ENCODE results near the gene NF1. TPM values are rescaled to one million over a fixed set of nuclear protein-coding genes. Genes with fewer than 3 reads are reported as not detected.

NF1 gene
- total RNA-seq, 1 experiment from 2014 or later: 16.4 TPM

DNA sequence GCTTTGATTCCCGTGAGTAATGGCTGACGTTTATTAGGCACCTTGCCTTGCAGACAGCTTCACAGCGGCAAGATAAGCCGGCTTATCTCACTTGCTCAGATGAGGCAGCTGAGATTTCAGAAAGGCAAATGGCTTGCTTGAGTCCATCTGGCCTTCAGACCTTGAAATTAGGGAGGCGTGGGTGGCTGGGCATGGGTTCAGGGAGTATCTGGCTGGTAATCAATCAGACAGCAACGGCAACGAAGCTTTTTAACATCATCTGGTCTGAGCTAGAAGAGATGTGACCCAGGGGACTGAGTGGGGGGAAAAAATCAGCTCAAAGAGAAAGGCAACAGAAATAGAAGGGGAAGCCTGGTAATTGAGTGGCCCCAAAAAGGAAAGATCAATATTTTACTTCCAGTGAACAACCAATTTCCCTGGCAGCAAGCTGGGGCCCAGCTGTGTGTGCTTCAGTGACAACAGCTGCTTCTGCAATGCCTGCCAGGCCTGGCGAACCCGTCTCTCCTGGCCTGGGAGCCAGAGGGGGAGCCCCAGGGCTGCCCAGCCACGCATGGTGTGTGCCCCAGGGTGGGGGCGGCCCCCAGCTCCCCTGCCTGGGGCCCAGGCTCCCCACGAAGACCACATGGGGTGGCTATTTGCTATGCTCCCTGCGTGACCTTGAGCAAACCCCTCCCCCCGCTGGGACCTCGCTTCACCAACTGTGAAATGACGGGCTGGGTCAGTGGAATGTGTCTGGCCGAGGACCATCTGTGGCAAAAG lies 330.7 kb downstream of the NF1 start:
- Histone ChIP-seq H3K4me2 (ENCODE audit: low read length) (no peak overlapping the region), H3K9ac (ENCODE audit: low read length) (no peak overlapping the region), H3K79me2 (ENCODE audit: low read length) (no peaks in the 10 kb centered on the region), H3K36me3 (ENCODE audit: low read depth, low read length) (no peaks in the 10 kb centered on the region), H3K4me1 (ENCODE audit: insufficient read depth, low read length) (no peaks in the 10 kb centered on the region), H4K20me1 (ENCODE audit: low read length) (no peaks in the 10 kb centered on the region), H3K27me3 (ENCODE audit: low read length) (no peaks in the 10 kb centered on the region), H3K9me3 (ENCODE audit: low read length) (no peaks in the 10 kb centered on the region), H3F3A (ENCODE audit: low read length, unreplicated experiment) (no peaks in the 10 kb centered on the region), H3K9me2 (replicated peaks; ENCODE audit: low read length) (no peaks in the 10 kb centered on the region), H3K27ac (ENCODE audit: low read length) (no peak overlapping the region), H2AFZ (ENCODE audit: low read length) (no peak overlapping the region), H3K4me3 (ENCODE audit: low read length) (no peak overlapping the region)
- intact Hi-C loops (cut with micrococcal nuclease): no loop called here
- no peak for ATAC-seq
- ChIA-PET POLR2A (ENCODE audit: unreplicated experiment) (no interaction called here), CTCF (no interaction called here)
- no peak for DNase-seq
- BruUV-seq (replicated peaks): no TSS peak
- TF ChIP-seq CTCF (conservative IDR thresholded peaks at IDR 0.05; ENCODE audit: low read depth, low read length) (no peak), EZH2 (IDR thresholded peaks at IDR 0.05; ENCODE audit: low read length, unreplicated experiment) (no peak)

Small RNA genes lying within 50 kb of the gene (microRNA-seq; reads per million reads assigned to microRNA genes)
- gene MIR4733 (ENCODE audit: unreplicated experiment): not detected

Other genes starting within 250 kb of the NF1 start
- 9.3 and 11.3 TPM in 2 replicates for gene TEFM, start 188.7 kb upstream of the NF1 start, total RNA-seq (2014; rRNA removed)
- 0.86 and 2.5 TPM in 2 replicates for gene ADAP2, start 173.0 kb upstream of the NF1 start, total RNA-seq (2014; rRNA removed)
- 10.4 and 10.7 TPM in 2 replicates for gene RNF135, start 123.9 kb upstream of the NF1 start, total RNA-seq (2014; rRNA removed)
- not detected in 2 replicates for gene OMG, start 202.3 kb downstream of the NF1 start, total RNA-seq (2014; rRNA removed)
- 0.11 TPM in 1 of 2 replicates, not detected in the other for gene EVI2B, start 219.1 kb downstream of the NF1 start, total RNA-seq (2014; rRNA removed)
- gene EVI2A, start 226.6 kb downstream of the NF1 start, total RNA-seq (2014; rRNA removed): 0.92 TPM in 1 of 2 replicates, not detected in the other

Data from PC-3 (cell line).